SK-N-SH (cell line): Measurements from ENCODE around the gene COQ5.

ENCODE experiments used
- CTCF ChIP-seq: fragments of 200-600 bp; sonication (generic); IDR thresholded peaks from 2 replicates; pipeline ENCODE4 v1.6.1; 2017; ENCODE audit warnings: antibody characterized with exemption, mild to moderate bottlenecking, moderate library complexity
- EZH2phosphoT487 ChIP-seq: fragments of 200-600 bp; sonication (generic); IDR thresholded peaks from 2 replicates; pipeline ENCODE4 v1.6.1; 2017; ENCODE audit warnings: low read depth, mixed run types, mild to moderate bottlenecking, antibody characterized with exemption, moderate library complexity, borderline replicate concordance
- RAD21 ChIP-seq: IDR thresholded peaks from 2 replicates; pipeline ENCODE4 v1.6.1; 2012; ENCODE audit warnings: mild to moderate bottlenecking, low read length
- RCOR1 ChIP-seq: fragments of 150-350 bp; IDR thresholded peaks from 2 replicates; pipeline ENCODE4 v1.6.1; 2017; ENCODE audit warnings: antibody characterized with exemption, low read length
- TEAD4 ChIP-seq: IDR thresholded peaks from 2 replicates; pipeline ENCODE4 v1.4.0; 2012; ENCODE audit warnings: mild to moderate bottlenecking, borderline replicate concordance; ENCODE audit not compliant: insufficient read depth
- TF ChIP-seq, protein P1 (sequence below): fragments of 150-350 bp; IDR thresholded peaks from 2 replicates; pipeline ENCODE4 v1.6.1; 2016; ENCODE audit warnings: mild to moderate bottlenecking, low read depth, low read length

- TF ChIP-seq EZH2phosphoT487 (no peak), RAD21 (no peak), CTCF (no peak), TEAD4 (no peak), RCOR1 (no peak)
- TF ChIP-seq, protein P1, sequence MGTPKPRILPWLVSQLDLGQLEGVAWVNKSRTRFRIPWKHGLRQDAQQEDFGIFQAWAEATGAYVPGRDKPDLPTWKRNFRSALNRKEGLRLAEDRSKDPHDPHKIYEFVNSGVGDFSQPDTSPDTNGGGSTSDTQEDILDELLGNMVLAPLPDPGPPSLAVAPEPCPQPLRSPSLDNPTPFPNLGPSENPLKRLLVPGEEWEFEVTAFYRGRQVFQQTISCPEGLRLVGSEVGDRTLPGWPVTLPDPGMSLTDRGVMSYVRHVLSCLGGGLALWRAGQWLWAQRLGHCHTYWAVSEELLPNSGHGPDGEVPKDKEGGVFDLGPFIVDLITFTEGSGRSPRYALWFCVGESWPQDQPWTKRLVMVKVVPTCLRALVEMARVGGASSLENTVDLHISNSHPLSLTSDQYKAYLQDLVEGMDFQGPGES, result no peak
Observed at GRCh38 chr12:120468325-120468820, 60.6 kb downstream of the COQ5 start.
